Right forelimb (tissue), 1 donor: ENCODE results near the gene LONP1.

Experiments used
- DNase-seq: peaks from one replicate; pipeline ENCODE4 v3.0.0-alpha.2; 2018

Gene LONP1

GRCh38 chr19:5677136-5677535, 42.8 kb downstream of the LONP1 start:
- no peak for DNase-seq

DNA sequence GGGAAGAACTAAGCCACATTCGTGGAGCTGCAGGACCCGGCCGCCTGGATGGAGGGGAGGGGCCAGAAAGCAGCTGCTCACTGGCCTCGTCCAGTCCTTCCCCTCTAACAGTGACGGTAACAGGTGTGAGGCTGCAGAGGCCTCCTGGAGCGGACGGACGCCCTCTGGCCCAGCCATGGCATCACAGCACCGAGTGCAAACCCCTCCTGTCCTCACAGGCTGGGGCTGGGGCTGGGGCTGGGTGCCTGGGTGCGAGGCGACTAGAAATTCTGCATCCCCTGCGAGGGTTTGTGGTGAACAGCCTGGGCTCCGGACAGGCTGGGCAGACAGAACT, 43.2 kb downstream of the LONP1 start:
- no peak for DNase-seq

GRCh38 chr19:5676105-5676771, 43.7 kb downstream of the LONP1 start:
- no peak for DNase-seq

GRCh38 chr19:5674714-5675113, 45.2 kb downstream of the LONP1 start:
- DNase-seq = no peak

GRCh38 chr19:5673752-5674151, 46.2 kb downstream of the LONP1 start:
- no peak for DNase-seq

- no peak for DNase-seq
Observed at GRCh38 chr19:5672708-5673459, 47.1 kb downstream of the LONP1 start.

DNA sequence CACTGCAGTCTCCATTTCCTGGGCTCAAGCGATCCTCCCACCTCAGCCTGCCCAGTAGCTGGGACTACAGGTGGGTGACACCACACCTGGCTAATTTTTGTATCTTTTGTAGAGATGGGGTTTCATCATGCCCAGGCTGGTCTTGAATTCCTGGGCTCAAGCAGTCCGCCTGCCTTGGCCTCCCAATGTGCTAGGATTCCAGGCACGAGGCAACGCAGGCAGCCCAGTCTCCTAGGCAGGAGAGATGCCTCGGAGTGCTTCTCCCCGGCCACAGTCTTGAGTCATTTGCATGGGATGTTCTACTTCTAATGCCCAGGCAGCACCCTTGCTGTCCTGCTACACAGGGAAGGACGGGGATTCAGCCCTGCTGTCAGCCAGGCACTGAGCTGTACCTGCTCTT, 48.3 kb downstream of the LONP1 start:
- DNase-seq = no peak

DNA sequence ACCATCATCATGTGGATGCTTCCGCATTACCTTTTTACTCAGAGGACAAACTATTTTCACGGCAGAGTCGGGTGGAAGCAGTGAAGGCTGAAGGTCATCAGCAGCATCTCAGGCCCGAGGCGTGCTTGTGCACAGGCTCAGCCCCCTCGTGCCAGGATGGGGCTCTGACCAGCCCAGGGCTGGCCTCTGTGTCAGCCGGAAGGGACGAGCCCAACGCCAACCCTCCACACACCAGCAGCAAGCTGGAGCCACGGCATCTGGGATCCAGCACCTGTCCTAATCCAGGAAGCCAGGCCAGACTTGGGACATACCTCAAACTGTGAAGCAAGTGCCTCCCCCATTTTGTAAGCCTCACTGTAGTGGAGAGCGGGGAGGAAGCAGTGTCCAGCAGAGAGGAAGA, 50.7 kb downstream of the LONP1 start:
- no peak for DNase-seq

DNA sequence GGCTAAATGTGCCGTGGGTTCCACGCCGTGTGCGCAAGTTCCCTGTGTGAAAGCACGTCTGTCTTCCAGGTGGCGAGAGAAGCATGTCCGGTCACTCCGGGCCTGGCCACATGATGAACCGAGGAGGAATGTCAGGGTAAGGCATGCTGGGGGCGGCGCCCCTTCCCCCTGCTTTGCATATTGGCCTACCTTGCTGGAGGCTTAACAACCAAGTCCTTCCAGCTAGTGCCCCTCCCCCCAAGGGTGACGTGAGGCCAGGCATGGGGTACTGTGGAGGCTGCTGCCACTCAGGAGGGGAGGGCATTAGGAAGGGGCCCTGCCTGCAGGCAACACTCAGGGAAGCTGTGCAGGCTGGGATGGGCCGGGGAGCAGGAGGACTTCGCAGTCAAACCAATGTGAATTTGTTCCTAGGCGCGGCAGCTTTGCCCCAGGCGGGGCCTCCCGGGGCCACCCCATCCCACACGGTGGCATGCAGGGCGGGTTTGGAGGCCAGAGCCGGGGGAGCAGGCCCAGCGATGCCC, 52.1 kb downstream of the LONP1 start:
- DNase-seq = no peak

DNA sequence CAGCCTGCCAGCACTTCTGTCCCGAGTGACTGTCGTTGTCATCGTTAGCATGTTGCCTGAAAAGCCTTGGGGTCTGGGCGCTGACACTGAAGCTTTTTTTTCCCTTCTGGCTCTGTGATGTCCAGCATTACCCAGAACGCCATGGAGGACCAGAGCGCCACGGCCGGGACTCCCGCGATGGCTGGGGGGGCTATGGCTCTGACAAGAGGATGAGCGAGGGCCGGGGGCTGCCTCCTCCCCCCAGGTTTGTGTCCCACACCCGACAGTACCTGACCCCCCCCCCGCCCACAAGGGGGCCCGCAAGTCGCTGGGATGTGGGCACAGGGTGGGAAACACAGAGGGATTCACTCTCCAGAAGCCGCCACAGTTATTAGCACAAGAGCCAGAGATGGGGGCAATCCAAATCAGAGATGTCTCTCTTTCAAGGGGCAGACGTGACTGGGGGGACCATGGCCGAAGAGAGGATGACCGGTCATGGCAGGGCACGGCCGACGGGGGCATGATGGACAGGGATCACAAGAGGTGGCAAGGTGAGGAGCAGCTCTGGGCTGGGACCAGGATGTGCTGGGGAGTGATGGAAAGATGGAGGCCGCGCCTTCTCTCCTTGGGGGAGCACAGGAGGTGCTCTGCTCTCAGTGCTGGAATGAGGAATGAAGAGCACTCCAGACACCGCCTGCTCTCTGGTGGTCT, 52.9 kb downstream of the LONP1 start:
- no peak for DNase-seq

GRCh38 chr19:5665781-5666513, 54.0 kb downstream of the LONP1 start:
- DNase-seq = no peak

GRCh38 chr19:5664515-5664914, 55.4 kb downstream of the LONP1 start:
- no peak for DNase-seq

GRCh38 chr19:5663904-5664303, 56.0 kb downstream of the LONP1 start:
- DNase-seq = no peak

DNA sequence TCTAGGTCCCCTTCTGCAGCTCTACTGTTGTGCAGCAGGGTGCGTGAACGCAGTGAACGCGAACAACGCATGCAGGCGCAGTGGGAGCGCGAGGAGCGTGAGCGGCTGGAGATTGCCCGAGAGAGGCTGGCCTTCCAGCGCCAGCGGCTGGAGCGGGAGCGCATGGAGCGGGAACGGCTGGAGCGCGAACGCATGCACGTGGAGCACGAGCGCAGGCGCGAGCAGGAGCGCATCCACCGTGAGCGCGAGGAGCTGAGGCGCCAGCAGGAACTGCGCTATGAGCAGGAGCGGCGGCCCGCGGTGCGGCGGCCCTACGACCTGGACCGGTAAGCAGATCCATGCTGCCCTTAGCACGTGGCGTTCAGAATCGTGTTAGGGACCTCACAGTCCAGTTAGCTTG, 58.5 kb downstream of the LONP1 start:
- DNase-seq = no peak

DNA sequence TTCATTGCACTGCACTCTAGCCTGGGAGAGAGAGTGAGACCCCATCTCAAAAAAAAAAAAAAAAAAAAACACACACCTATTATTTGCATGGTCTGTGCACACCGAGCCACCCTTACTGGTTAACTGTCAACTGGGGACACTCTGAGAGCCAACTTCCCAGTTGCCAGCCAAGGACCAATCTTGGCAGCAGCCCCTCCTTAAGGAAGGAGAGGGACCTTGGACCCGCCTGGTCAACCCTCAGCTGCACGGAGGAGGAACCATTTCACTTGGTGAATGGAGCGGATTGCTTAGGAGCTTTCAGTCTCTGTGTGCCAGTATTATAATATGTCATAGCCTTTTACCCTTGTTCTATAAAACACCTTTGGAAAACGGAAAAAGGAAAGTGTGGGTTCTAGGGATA, 64.5 kb downstream of the LONP1 start:
- no peak for DNase-seq

DNA sequence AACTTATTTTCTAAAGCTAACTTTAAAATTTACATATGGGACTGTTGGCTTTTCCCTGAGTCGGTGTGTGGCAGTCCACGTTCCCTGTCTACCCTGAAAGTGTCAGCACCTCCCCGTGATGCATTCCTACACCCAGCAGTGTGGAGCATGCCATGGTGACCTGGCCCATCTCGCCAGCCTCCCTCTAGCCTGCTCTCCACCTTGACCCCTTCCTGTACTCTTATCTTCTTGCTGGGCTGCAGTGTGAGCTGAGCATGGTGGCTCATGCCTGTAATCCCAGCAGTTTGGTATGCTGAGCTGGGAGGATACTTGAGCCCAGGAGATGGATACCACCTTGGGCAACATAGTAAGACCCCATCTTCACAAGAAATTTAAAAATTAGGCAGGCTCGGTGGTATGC, 65.0 kb downstream of the LONP1 start:
- no peak for DNase-seq

- no peak for DNase-seq
Observed at GRCh38 chr19:5652261-5652660, 67.7 kb downstream of the LONP1 start.

- DNase-seq = no peak
Observed at GRCh38 chr19:5651361-5651760, 68.6 kb downstream of the LONP1 start.

DNA sequence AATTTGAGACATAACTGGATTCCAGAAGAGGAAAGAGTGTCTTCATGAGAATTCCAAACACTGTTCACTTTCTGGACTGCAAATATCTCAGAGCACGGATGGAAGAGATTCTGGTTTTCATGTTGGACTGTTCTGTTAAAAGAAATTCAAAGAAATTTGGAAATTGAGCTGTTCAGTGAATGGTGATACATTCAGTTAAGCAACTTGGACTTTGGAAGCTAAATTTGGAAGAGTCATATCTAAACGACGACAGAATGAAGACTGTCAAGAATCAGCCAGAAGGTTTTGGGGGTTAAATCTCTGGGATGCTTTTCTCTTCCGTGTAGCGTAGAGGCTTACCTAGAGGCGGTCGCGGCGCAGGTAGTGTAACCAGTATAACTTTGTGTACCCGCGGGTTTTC, 71.5 kb downstream of the LONP1 start:
- no peak for DNase-seq

DNA sequence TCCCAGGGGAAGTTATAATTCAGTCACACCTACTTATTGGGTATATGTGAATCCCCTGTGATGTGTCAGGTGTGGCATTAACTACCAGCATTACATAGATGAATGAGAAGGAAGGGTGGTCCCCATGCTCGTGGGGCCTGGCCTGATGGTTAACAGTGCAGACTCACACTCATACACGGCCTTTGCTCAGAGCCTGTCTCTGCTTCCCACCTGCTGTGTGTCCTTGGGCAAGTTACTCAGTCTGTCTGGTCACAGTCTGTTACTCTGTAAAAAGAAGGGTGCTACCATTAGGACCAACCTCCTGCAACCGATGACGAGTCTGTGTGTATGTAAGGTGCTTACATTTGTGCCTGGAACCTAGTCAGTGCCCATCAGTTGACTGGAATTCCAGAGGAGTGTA, 73.2 kb downstream of the LONP1 start:
- DNase-seq = no peak

- DNase-seq = no peak
Observed at GRCh38 chr19:5645409-5645808, 74.5 kb downstream of the LONP1 start.

DNA sequence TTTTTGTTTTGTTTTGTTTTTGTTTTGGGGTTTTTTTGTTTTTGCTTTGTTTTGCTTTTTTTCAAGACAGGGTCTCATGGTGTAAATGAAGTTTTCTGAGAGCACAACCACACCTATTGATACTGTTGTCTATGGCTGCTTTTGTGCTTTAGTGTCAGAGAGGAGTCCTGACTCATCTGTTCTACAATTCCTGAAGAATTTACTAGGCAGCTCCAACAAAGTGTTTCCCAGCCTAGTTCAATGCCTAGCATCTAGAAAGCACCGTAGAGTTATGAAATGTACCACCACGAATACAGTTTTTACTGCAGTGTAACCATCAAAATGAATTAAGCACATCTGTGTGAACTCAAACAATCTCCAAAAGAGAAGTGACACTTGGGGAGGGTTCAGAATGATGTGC, 75.9 kb downstream of the LONP1 start:
- DNase-seq = no peak

- DNase-seq = no peak
Observed at GRCh38 chr19:5643060-5643459, 76.9 kb downstream of the LONP1 start.
